Hematopoietic multipotent progenitor cell (in vitro differentiated cells): ENCODE data around the gene UBE2F. TPM values are rescaled to one million over a fixed set of nuclear protein-coding genes. Genes with fewer than 3 reads are reported as not detected.
"Not testable (repeated sequence)": the region's sequence is repeated elsewhere in the genome, so short reads cannot be mapped to it uniquely, and the experiment has no call there.

Experiments used
- DNase-seq, 3 donors: peaks; one replicate each; pipeline ENCODE4 v3.0.0-alpha.2; 2011 to 2015; ENCODE audit warnings: low read depth in 2 of 3, low spot score in 2 of 3
- total RNA-seq: library from RNA; depleted of rRNA; stranded (reverse); fragments of >200 nt; gene quantifications from one replicate; pipeline ENCODE4 v1.2.3, GENCODE V29; 2012

Gene UBE2F
- total RNA-seq, 1 donor, result 28.5 TPM

DNA sequence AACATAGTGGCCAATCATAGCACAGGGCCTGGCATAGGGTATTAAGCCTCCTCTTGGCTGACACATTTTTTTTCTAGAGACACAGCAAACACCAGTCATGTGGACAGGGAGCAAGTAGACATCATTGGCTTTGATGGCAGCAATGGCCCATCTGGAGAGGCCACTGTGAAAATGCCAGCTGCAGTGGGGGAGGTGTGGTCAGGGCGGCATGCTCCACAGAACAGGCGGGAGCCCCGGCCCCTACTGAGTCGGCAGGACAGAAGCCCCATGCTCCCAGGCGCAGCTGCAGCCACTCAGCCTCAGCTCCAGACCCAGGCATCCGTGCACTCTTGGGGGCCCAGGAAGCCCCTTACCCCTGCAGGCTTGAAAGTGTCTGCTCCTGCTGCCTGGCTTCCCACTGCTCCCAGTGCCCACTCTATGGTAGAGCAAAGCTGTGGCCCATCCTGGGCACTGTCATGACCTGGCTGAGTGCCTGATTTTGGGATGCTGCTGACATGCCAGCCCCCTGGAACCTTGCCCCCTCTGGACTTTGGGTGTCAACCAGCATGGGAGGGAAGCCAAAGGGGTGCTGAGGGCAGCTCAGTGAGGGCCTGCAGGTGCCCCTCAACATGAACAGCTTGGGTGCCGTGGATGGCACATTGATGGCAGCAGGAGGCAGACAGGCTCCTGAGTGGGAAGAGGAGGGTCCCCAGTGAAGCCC lies 23.3 kb upstream of the UBE2F start:
- no peak for DNase-seq

DNA sequence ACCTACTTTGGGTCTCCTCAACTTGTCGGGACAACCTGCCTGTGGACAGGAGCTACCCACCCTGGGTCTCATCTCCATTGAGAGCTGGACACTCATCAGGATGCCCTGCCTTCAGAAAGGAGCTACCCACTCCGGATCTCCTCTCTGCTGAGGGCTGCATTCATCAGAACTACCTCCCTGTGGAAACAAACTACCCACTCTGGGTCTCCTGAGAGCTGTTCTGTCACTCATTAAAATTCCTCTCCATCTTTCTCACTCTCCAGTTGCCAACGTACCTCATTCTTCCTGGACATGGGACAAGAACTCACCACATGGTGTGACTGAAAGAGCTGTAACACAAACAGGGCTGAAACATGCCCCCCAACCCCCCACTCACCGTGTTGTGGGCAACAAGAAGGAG lies 22.5 kb upstream of the UBE2F start:
- no peak for DNase-seq

DNA sequence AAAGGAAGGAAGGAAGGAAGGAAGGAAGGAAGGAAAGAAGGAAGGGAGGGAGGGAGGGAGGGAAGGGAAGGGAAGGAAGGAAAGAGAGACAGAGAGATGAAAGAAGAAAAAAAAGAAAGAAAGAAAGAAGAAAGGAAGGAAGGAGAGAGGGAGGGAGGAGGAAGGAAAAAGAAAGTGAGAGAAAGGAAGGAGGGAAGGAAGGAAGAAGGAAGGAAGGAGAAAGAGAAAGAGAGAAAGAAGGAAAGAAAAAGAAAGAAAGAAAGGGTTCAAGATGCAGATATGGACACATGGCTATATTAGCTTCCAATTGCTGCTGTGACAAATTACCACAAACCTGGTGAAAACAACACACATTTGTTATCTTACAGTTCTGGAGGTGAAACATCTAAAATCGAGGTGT lies 20.4 kb upstream of the UBE2F start:
- DNase-seq, result no peak

DNA sequence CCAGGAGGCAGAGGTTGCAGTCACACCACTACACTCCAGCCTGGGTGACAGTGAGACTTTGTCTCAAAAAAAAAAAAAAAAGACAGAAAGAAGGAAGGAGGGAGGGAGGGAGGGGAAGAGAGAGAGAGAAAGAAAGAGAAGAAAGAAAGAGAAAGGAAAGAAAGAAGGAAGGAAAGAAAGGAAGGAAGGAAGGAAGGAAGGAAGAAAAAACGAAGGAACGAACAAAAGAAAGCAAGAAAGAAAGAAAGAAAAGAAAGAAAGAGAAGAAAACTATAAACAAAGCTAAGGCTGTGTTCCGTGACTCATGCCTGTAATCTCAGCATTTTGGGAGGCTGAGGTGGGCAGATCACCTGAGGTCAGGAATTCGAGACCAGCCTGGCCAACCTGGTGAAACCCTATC lies 15.5 kb upstream of the UBE2F start:
- DNase-seq, result not testable (repeated sequence)

DNA sequence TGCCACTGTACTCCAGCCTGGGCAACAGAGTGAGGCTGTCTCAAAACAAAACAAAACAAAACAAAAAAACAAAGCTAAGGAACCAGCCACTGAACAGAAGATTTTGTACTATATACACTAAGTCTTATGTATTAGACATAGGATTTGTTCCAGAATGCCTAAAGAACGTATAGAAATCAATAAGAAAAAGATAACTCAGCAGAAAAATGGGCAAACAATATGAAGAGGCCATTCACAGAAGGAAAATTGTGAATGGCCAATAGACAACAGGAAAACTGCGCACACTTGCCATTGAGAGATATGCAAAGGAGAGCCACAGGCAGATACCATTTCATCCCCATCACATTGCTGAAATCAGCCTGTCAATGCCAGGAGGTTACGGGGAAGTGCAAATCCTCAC lies 14.9 kb upstream of the UBE2F start:
- no peak for DNase-seq

DNA sequence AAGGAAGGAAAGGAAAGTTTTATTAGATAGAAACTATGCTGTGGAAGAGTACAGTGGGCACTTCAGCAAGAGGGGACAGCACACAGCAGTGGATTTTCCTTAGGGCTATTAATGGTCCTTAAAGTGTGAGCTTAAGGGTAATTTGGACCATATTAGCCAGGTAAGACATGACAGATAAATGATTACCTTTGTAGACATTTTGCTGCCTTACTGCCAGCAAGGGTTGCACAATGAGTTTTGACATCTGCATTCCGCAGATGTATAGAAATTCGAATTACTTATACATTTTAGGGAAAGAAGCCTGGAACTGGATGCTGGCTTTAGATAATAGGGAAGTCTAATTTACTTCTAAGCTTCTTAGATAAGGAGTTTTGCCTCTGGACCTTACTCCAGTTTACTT lies 14.0 kb upstream of the UBE2F start:
- DNase-seq, result no peak

DNA sequence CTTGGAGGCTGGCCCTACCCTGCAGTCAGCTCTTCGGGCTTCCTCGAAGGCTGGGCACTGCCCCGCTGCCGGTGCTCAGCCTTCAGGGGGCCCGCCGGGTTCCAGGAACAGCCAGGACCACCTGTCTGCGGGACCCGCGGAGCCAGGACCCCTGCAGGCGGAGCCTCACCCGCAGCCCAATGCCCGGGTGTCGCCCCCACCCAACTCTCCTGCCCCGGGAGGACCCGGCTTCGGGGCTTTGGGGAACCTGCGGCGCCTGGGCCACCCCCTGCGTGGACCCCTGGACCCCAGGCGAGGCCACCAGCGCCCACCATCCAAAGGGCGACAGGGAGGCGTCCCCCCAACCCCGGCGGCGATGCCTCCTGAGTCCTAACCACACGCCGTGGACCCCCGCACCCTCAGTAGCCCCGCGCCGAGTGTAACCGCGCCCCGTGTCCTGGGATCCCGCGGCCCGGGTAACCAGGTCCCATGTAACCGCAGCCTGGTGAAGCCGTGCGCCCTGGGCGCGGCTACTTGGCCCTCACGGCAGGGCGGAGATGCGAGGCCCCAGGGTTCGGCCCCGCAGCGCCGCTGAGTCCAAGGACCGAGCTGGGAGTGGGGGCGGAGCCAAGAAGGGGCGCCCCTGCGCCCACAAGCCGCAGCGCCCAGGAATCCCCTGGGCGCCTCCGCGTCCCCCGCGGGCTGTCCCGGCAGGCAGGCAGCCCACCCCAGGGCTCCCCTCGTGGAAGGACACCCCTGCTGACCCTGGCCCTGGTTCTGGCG lies 11.0 kb upstream of the UBE2F start:
- no peak for DNase-seq

DNA sequence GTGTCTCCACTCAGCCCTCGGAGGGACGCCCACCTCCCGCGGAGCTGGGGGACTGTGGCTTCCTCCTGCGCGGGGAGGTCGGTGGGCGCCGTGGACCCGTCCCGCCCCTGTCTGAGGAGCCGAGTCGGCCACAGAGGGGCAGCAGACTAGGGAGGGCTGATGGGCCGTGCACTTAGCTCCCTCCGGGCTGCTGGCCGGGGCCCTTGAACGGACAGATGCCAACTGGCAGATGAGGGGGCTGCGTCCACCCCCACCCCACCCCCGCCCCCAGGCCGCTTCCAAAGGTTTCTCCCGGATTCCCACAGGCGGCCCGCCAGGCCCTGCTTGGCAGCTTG lies 10.4 kb upstream of the UBE2F start:
- DNase-seq, result no peak

DNA sequence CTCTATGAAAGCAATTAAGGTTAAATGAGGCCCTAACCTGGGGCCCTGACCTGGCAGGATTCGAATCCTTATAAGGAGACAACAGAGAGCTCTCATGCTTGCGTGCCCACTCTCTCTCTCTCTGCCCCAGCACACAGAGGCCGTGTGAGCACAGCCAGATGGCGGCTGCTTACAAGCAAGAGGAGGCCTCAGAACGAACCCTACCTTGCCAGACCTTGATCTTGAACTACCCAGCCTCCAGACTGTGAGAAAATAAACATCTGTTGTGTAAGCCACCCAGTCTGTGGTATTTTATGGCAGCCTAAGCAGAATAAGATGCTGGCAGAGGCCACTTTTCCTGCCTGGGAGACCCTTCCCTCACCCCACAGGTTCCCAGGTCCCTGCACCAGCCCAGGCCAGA lies 5.2 kb upstream of the UBE2F start:
- DNase-seq, result no peak

DNA sequence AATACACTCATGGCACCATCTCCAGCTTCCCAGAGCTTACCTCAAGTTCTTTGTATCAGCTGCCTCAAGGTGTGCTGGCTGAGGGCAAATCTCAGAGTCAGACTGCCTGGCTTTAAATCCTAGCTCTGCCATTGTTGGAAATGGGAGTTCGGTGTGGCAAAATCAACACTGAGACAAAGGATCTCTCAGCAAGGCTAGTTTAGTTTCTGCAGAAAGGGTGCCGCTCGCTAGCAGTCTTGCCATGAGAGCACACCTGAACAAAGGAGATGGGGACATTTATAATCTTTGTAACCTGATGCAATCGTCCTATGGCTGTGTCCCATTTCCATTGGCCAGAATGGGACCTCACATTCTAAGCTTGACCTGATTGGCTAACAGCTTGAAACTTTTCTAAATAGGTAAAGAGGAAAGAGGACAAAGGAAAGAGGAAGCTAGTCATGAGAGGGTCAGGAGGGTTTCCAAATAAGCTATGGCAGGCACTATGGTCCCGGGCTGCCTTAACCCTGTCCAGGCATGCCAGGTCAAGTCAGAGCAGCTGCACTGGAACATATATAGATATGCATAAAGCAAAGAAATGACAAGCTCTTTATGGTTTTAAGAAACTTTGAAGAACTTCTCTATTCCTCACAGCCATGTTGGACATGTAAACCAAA lies 4.3 kb upstream of the UBE2F start:
- no peak for DNase-seq

DNA sequence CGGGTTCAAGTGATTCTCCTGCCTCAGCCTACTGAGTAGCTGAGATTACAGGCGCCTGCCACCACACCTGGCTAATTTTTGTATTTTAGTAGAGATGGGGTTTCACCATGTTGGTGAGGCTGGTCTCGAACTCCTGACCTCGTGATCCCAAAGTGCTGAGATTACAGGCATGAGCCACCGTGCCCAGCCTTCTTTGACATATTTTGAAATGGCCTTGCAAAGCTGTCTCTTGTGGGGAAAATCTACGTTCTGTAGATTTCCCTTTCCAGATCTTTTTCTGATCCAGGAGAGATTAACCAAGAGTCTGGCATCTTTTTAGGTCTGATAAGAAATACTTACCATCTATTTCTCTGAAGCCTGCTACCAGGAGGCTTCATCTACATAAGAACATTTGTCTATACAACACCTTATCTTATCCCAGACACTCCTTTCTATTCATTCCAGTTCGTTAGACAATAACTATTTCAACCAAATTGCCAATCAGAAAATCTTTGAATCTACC lies 3.3 kb upstream of the UBE2F start:
- not testable (repeated sequence) for DNase-seq

DNA sequence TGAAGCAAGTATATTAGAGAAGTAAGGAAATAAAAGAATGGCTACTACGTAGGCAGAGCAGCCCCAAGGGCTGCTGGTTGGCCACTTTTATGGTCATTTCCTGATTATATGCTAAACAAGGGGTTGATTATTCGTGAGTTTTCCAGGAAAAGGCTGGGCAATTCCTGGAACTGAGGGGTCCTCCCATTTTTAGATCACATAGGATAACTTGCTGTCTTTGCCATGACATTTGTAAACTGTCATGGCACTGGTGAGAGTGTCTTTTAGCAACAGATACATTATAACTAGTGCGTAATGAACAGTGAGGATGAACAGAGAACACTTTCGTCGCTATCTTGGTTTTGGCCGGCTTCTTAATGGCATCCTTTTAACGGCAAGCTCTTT lies 2.6 kb upstream of the UBE2F start:
- DNase-seq, result no peak

DNA sequence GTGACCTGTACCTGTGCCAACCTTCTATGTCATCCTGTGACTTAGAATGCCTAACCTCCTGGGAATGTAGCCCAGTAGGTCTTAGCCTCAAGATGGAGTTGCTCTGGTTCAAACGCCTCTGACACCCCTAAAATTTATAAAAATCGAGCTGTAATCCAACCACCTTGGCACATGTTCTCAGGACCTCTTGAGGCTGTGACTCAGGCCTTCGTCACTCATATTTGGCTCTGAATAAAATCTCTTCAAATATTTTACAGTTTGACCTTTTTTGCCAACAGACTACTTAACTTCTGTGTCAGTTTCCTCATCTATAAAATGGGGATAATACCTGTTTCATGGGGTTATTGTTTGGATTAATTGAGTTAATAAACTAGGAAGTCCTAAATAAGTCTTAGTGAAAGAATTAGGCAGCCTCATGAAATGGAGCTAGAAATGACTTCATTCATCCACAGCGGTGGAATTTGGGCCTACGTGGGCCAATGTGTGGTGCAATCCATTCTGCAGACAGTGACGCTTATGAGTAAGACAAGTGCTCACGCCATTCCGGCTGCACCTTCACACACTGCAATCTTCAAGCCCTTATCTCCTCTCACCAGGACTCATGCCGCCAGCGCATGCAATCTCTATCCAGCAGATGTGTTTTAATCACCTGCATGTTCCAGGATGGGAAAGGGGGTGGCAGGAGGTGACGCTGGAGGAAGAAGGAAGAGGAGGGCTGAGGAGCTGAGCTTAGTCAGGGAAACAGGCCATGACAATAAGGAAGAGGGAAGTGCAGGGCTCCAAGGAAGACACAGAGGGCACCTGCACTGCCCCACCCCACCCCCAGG lies 2.0 kb upstream of the UBE2F start:
- DNase-seq, result no peak

DNA sequence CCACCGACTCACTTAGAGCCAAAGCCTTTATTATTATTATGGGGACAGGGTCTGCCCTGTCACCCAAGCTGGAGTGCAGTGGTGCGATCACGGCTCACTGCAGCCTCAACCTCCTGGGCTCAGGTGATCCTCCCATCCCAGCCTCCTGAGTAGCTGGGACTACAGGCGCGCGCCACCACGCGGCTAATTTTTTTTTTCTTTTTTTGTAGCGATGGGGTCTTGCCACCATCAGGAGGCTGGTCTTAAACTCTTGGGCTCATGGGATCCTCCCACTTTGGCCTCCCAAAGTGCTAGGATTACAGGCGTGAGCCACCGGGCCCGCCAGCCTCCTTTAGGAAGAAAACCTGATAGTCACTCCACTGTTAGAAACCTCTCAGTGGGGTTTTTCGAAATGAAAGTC lies 970 bp upstream of the UBE2F start:
- not testable (repeated sequence) for DNase-seq

DNA sequence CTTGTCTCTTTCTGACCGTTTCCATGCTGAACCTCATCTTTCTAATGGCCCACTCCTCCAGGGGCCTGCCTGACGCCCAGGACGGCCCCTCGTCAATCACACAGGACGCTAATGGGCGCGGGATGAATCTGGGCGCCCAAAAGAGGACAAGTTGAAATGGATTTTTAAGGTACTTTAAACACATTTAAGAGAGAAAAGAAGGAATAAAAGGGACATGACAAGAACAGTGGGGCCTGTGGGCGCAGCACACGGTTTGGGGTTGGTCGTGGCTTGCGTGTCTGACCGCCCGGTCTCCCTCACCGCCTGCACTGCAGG lies 607 bp upstream of the UBE2F start:
- no peak for DNase-seq

DNA sequence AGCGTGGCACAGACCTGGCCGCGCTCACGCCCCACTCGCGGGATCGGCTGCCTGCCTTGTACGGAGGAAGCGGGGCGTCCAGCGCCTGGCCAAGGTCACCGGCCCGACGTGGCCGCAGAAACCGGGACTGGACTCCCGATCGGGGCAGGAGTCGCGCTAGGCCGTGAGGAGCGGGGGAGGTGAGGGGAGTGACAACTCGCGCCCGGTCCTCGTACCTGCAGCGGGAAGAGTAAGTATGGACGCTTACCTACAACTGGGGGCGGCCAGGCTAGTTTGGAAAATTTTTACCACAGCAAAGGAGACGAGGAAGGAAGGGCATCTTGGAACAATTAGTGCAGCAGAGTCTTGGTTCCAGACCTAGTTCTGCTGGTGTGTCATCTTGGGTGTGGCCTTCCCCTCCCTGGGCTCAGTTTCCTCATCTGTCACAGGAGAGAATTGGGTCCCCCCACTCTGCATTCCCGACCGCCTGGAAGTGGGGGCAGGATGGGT lies 693 bp downstream of the UBE2F start:
- no peak for DNase-seq

DNA sequence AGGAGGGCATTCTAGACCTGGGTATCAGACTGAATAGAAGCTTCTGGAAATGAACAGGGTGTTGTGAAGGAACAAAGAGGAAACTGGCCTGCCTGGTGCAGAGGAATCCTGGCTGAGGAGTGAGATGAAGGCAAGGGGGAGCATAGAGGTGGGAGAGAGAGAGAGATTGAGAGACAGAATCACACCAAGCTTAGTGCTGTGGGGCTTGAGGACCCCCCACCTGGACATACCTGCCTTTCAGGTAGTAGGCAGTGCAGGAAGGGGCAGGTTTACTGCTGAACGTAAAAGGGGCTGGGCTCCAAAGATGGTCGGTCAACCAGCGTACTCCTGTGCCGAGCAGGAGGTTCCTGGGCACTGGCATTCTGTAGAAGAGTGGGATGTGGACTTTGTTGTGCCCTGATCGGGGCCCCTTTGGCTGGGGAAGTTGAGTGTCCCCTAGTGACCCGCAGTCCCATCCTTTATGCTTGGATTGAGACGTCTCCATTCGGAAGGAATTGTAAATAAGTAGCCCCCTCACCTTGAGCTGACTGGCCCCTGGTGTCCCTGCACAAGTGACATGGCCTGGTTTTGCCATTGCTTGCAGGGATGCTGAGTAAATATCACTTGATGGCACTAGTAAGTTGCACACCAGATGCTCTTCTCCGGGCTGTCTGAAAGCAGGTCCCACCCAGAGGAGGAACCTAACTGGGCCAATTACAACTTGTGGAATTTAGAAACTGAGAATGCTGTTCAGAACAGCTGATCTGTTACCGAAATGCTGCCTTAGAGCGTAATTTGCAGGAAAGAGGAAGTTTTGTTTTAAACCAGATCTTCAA lies 1.4 kb downstream of the UBE2F start:
- DNase-seq, result peak in 2 of 3 donors; percentile 78 to 90

DNA sequence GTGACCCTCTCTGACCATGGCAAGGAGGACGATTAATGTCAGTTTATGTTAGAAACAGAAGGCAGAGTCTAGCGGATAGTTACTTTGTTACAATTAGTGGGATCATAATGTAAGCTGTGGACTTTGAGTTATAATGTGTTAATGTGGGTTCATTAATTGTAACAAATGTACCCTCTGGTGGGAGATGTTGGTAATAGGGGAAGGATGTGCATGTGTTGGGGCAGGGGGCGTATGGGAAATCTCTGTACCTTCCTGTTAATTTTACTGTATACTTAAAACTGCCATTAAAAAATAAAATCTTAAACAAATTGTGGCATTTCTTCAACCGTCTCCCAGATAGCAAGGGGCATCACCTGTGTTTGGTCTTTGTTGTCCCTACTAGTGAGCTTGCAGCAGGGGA lies 4.8 kb downstream of the UBE2F start:
- DNase-seq, result peak in 1 of 3 donors; percentile 47

DNA sequence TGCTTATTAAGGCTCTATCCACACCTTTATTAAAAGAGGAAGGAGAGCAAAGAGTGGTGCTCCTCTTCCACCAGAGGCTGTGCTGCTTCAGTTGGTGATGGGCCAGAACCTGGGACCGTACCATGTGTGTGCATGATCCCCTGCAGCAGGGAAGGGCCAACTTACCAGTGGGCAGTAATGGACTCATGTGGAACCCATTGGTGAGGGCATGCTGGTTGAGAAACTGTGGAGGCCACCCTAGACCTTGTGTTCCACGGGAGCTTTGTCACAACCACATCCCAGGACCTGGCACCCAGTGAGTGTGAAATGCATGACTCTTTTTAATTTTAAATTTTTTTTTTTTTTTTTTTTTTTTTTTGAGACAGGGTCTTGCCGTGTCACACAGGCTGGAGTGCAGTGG lies 5.4 kb downstream of the UBE2F start:
- no peak for DNase-seq

DNA sequence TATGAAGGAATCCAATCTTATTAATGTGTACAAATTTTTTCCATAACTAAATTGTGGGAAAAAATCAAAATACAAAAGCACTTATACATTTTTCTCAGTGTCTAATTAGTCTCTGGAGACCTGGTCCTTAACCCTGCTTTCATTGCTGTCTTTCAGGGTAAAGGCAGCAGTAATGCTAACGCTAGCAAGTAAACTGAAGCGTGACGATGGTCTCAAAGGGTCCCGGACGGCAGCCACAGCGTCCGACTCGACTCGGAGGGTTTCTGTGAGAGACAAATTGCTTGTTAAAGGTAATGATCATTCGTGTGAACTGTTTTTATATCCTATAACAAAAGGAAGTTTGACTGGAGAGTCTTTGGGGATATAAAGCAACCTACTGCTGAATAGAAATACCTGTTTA lies 6.1 kb downstream of the UBE2F start:
- DNase-seq, result no peak
